GM10248 (cell line): Measurements from ENCODE around the gene FNTB.
A peak's percentile ranks its signal among the peaks of the same experiment; 100 is the strongest.

Experiments
- CTCF ChIA-PET: fragments of 300-600 bp; sonication (Branson Sonifier 250); formaldehyde crosslinking; extraction: SDS; loops from one replicate; lab custom pipeline; 2021; ENCODE audit warnings: antibody characterized with exemption; lab: Yijun Ruan, JAX
- POLR2A ChIA-PET: fragments of 350-650 bp; sonication (Branson Sonifier 250); formaldehyde crosslinking; extraction: SDS; loops from one replicate; lab custom pipeline; 2020; ENCODE audit warnings: antibody characterized with exemption; lab: Yijun Ruan, JAX
- DNase-seq: peaks from one replicate; pipeline ENCODE4 v3.0.0; 2012; ENCODE audit errors: extremely low spot score
- CTCF ChIP-seq: IDR thresholded peaks from 2 replicates; pipeline ENCODE4 v1.5.1; 2012; ENCODE audit warnings: mild to moderate bottlenecking, low read depth; ENCODE audit errors: extremely low read depth, missing control alignments, control extremely low read depth

The FNTB gene

GRCh38 chr14:65102441-65103149, 115.9 kb downstream of the FNTB start, which contains the start of gene MAX:
MAX (minus strand) TSS chr14:65102517; CDS start chr14:65102339, 178 bp downstream.
- DNase-seq, result peak; percentile 97
- TF ChIP-seq CTCF, result no peak
- CTCF ChIA-PET, result interaction anchor here (1.2 to 1.3 kb wide), 4 partner anchors 9 to 116 kb away, joined by 3 to 4 read pairs (median 4); partner anchors contain the start of gene FNTB
- POLR2A ChIA-PET, result interaction anchor here (0.5 to 1.2 kb wide), 7 partner anchors 9 to 367 kb away, joined by 3 to 8 read pairs (median 4); no protein-coding TSS in a partner anchor

- POLR2A ChIA-PET, result interaction anchor here (0.7 to 1.2 kb wide), 2 partner anchors 10 to 330 kb away, joined by 4 to 5 read pairs; no protein-coding TSS in a partner anchor
- CTCF ChIA-PET, result interaction anchor here (1.0 to 1.6 kb wide), 8 partner anchors 10 to 118 kb away, joined by 3 to 4 read pairs (median 4); partner anchors contain the start of gene FNTB
- TF ChIP-seq CTCF, result peak; percentile 16
- no peak for DNase-seq
Measured at GRCh38 chr14:65103150-65103760, 116.6 kb downstream of the FNTB start.

GRCh38 chr14:65104791-65105190, 118.1 kb downstream of the FNTB start:
- no peak for TF ChIP-seq CTCF
- CTCF ChIA-PET, result interaction anchor here (1.0 to 1.4 kb wide), 2 partner anchors 117 to 720 kb away, joined by 3 to 5 read pairs; no protein-coding TSS in a partner anchor
- no peak for DNase-seq
- POLR2A ChIA-PET, result no interaction called here

GRCh38 chr14:65106316-65106715, 119.6 kb downstream of the FNTB start:
- ChIA-PET CTCF (no interaction called here), POLR2A (no interaction called here)

GRCh38 chr14:65106736-65107135, 120.0 kb downstream of the FNTB start:
- TF ChIP-seq CTCF, result no peak
- CTCF ChIA-PET, result no interaction called here
- DNase-seq, result no peak
- POLR2A ChIA-PET, result no interaction called here

More at GRCh38 chr14:65106316-65106715, 119.6 kb downstream of the FNTB start:
- no peak for DNase-seq
- TF ChIP-seq CTCF, result no peak

- ChIA-PET POLR2A (no interaction called here), CTCF (no interaction called here)
- TF ChIP-seq CTCF, result no peak
- no peak for DNase-seq
Measured at GRCh38 chr14:65107200-65107599, 120.5 kb downstream of the FNTB start.
